ENCODE results near the gene TMEM179.

- TF ChIP-seq OSR1 (CRISPR knock-in tag; IDR thresholded peaks at IDR 0.05) (no peak), ZFP3 (CRISPR knock-in tag; IDR thresholded peaks at IDR 0.05) (no peak), ZNF565 (CRISPR knock-in tag; conservative IDR thresholded peaks at IDR 0.05; ENCODE audit: low read depth) (no peak), CSDC2 (CRISPR knock-in tag; IDR thresholded peaks at IDR 0.05) (no peak), BACH2 (CRISPR knock-in tag; IDR thresholded peaks at IDR 0.05; ENCODE audit: borderline replicate concordance) (no peak), RARB (CRISPR knock-in tag; IDR thresholded peaks at IDR 0.05) (no peak), TSHZ2 (CRISPR knock-in tag; IDR thresholded peaks at IDR 0.05) (no peak), PATZ1 (CRISPR knock-in tag; IDR thresholded peaks at IDR 0.05; ENCODE audit: borderline replicate concordance) (no peak)
Observed at GRCh38 chr14:104584557-104584956, 20.0 kb downstream of the TMEM179 start.

Measured in SK-N-SH treated with all-trans-retinoic acid at 6 μM for 48 hours (cell line).